Breast epithelium (tissue), 3 donors: ENCODE measurements around the gene TRPM2.

Experiments used
- POLR2A ChIP-seq: fragments of 450-650 bp; IDR thresholded peaks from one replicate; pipeline ENCODE4 v1.6.1; 2016; ENCODE audit warnings: antibody characterized with exemption, mild to moderate bottlenecking, moderate library complexity
- POLR2AphosphoS5 ChIP-seq, 3 donors: sonication (generic); formaldehyde crosslinking; IDR thresholded peaks; one replicate each; pipeline ENCODE4 v1.6.1; 2017; ENCODE audit warnings: antibody characterized with exemption in 3 of 3
- TF ChIP-seq, protein P1 (sequence below), 3 donors: fragments of 450-650 bp; IDR thresholded peaks; one replicate each; pipeline ENCODE4 v1.5.1; 2016 to 2017; ENCODE audit warnings: antibody characterized with exemption in 3 of 3, mild to moderate bottlenecking in 3 of 3, moderate library complexity in 3 of 3

DNA sequence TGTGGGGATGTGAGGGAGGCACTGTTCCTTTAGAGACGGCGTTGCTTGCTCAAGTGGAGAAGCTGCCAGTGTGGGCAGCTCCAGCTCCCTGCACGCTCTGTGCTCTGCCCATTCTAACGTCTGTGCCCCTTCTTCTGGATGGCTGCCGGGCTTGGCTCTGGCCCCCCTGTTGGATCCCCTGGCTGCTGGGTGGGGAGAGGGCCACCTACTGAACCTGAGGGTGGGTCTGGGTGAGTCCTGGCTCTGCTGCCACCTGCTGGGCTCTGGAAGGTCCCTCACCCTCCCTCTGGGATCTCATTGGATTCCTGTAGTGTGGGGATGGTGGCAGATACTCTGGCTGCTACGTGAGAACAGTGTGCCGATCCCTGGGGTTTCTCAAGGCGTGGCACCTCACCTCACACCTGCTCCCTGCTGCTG, 48.5 kb upstream of the TRPM2 start:
- TF ChIP-seq, protein P1, sequence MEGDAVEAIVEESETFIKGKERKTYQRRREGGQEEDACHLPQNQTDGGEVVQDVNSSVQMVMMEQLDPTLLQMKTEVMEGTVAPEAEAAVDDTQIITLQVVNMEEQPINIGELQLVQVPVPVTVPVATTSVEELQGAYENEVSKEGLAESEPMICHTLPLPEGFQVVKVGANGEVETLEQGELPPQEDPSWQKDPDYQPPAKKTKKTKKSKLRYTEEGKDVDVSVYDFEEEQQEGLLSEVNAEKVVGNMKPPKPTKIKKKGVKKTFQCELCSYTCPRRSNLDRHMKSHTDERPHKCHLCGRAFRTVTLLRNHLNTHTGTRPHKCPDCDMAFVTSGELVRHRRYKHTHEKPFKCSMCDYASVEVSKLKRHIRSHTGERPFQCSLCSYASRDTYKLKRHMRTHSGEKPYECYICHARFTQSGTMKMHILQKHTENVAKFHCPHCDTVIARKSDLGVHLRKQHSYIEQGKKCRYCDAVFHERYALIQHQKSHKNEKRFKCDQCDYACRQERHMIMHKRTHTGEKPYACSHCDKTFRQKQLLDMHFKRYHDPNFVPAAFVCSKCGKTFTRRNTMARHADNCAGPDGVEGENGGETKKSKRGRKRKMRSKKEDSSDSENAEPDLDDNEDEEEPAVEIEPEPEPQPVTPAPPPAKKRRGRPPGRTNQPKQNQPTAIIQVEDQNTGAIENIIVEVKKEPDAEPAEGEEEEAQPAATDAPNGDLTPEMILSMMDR (IDR thresholded peaks at IDR 0.05), result peak in 2 of 3 donors; percentile 35 to 49
- TF ChIP-seq POLR2A (no peak), POLR2AphosphoS5 (IDR thresholded peaks at IDR 0.05) (no peak)
